Activated naive CD4-positive, alpha-beta T cell treated with anti-CD3 and anti-CD28 coated beads for 36 hours (primary cell): Measurements from ENCODE around the gene SPACA1. TPM values are rescaled to one million over a fixed set of nuclear protein-coding genes. Genes with fewer than 3 reads are reported as not detected.

ENCODE experiments used
- CTCF ChIA-PET: fragments of 350-600 bp; sonication (Branson Sonifier 250); formaldehyde crosslinking; loops from one replicate; lab custom pipeline; 2021; ENCODE audit warnings: antibody characterized with exemption; lab: Charles Lee
- DNase-seq: peaks from one replicate; pipeline ENCODE4 v3.0.0-alpha.2; 2020
- H3K27ac Mint-ChIP-seq: one replicate; pipeline ENCODE4 v1.8.0; 2021; ENCODE audit warnings: mild to moderate bottlenecking, mixed read lengths
- H3K27me3 Mint-ChIP-seq: one replicate; pipeline ENCODE4 v1.8.0; 2021; ENCODE audit warnings: low read depth, mixed read lengths
- H3K36me3 Mint-ChIP-seq: one replicate; pipeline ENCODE4 v1.8.0; 2021; ENCODE audit warnings: low read depth, mixed read lengths
- H3K4me1 Mint-ChIP-seq: one replicate; pipeline ENCODE4 v1.8.0; 2021; ENCODE audit warnings: low read depth, mixed read lengths
- H3K4me3 Mint-ChIP-seq: one replicate; pipeline ENCODE4 v1.8.0; 2021; ENCODE audit warnings: mild to moderate bottlenecking, moderate library complexity, mixed read lengths
- H3K9me3 Mint-ChIP-seq: one replicate; pipeline ENCODE4 v1.8.0; 2021; ENCODE audit warnings: mixed read lengths
- intact Hi-C: fragments of 100-400 bp; cut with micrococcal nuclease; formaldehyde crosslinking; loops from one replicate; pipeline ENCODE4 v1.15.1; 2023
- total RNA-seq, 2 experiments: library from RNA; stranded (reverse); gene quantifications; one replicate each; pipeline ENCODE4 v1.2.3, GENCODE V29; 2021

Gene SPACA1
- total RNA-seq, 2 experiments from 2014 or later, result not detected

GRCh38 chr6:88045521-88046136, 2.0 kb upstream of the SPACA1 start:
- no peak overlapping the region for H3K27ac Mint-ChIP-seq
- peaks cover 22% of the 10 kb centered on the region for H3K27me3 Mint-ChIP-seq
- DNase-seq, result no peak
- intact Hi-C loops, result no loop called here
- no peaks in the 10 kb centered on the region for H3K9me3 Mint-ChIP-seq
- H3K4me3 Mint-ChIP-seq, result no peak overlapping the region
- CTCF ChIA-PET, result interaction anchor here (0.7 kb wide), 1 partner anchor 1384 kb away, joined by 3 read pairs; no protein-coding TSS in a partner anchor
- no peaks in the 10 kb centered on the region for H3K36me3 Mint-ChIP-seq
- no peaks in the 10 kb centered on the region for H3K4me1 Mint-ChIP-seq

DNA sequence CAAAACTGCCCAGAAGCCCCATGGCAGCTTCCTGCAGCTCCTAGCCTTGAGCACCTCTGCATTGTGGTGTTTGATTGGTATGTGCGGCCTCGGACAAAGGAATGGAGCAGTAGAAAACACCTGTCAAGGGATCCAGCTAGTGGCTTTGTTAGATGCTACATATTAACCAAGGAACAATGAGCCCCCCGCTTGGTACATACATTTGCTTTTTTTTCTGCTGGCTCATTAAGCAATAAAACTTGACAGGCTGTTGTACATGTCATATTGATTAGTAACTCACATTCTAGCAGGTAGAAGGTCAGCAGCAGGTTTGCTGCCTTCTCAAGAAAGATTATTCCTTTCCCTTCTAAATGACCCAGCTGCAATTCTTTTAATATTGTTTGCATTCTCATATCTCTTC, 937 bp downstream of the SPACA1 start:
- no peak overlapping the region for H3K27ac Mint-ChIP-seq
- H3K9me3 Mint-ChIP-seq, result no peaks in the 10 kb centered on the region
- H3K36me3 Mint-ChIP-seq, result no peaks in the 10 kb centered on the region
- CTCF ChIA-PET, result no interaction called here
- H3K27me3 Mint-ChIP-seq, result peaks cover 25% of the 10 kb centered on the region
- H3K4me1 Mint-ChIP-seq, result no peaks in the 10 kb centered on the region
- DNase-seq, result no peak
- H3K4me3 Mint-ChIP-seq, result no peak overlapping the region
- intact Hi-C loops, result no loop called here

GRCh38 chr6:88050140-88050818, 2.6 kb downstream of the SPACA1 start:
- Mint-ChIP-seq H3K36me3 (no peaks in the 10 kb centered on the region), H3K27ac (no peak overlapping the region), H3K4me3 (no peak overlapping the region), H3K27me3 (peaks cover 25% of the 10 kb centered on the region), H3K9me3 (no peaks in the 10 kb centered on the region), H3K4me1 (no peaks in the 10 kb centered on the region)
- DNase-seq, result no peak
- intact Hi-C loops, result no loop called here
- CTCF ChIA-PET, result no interaction called here

- Mint-ChIP-seq H3K4me3 (no peak overlapping the region), H3K27ac (no peak overlapping the region), H3K4me1 (no peaks in the 10 kb centered on the region), H3K27me3 (peaks cover 12% of the 10 kb centered on the region), H3K9me3 (no peaks in the 10 kb centered on the region), H3K36me3 (no peaks in the 10 kb centered on the region)
- DNase-seq, result no peak
- CTCF ChIA-PET, result no interaction called here
- intact Hi-C loops, result no loop called here
Observed at GRCh38 chr6:88059191-88059590, 11.6 kb downstream of the SPACA1 start.

DNA sequence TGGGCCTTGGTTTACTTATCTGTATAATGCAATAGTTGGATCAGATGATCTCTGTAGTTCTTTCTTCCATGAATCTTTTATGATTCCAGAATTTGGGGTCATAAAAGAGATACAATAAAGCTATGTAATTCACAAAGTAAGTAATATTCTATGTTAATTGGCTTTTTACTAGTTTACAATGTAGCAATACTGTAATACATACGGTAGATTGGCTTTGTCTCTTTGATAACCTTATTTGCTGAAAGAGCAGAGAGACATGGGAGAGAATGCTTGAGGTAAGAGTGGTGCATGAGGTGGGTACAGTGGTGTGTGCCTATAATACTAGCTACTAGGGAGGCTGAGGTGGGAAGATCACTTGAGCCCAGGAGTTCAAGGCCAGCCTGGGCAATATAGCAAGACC, 14.7 kb downstream of the SPACA1 start:
- H3K9me3 Mint-ChIP-seq, result no peaks in the 10 kb centered on the region
- no peak overlapping the region for H3K4me3 Mint-ChIP-seq
- H3K27me3 Mint-ChIP-seq, result peaks cover 10% of the 10 kb centered on the region
- intact Hi-C loops, result no loop called here
- no peak for DNase-seq
- no peaks in the 10 kb centered on the region for H3K4me1 Mint-ChIP-seq
- no peak overlapping the region for H3K27ac Mint-ChIP-seq
- no peaks in the 10 kb centered on the region for H3K36me3 Mint-ChIP-seq
- CTCF ChIA-PET, result no interaction called here

GRCh38 chr6:88072462-88072861, 24.8 kb downstream of the SPACA1 start:
- no peak for DNase-seq
- Mint-ChIP-seq H3K4me3 (no peak overlapping the region), H3K27me3 (peaks cover 16% of the 10 kb centered on the region), H3K9me3 (no peaks in the 10 kb centered on the region), H3K36me3 (no peaks in the 10 kb centered on the region), H3K27ac (no peak overlapping the region), H3K4me1 (no peaks in the 10 kb centered on the region)
- CTCF ChIA-PET, result interaction anchor here (0.5 kb wide), 1 partner anchor 369 kb away, joined by 3 read pairs; no protein-coding TSS in a partner anchor
- intact Hi-C loops, result no loop called here

DNA sequence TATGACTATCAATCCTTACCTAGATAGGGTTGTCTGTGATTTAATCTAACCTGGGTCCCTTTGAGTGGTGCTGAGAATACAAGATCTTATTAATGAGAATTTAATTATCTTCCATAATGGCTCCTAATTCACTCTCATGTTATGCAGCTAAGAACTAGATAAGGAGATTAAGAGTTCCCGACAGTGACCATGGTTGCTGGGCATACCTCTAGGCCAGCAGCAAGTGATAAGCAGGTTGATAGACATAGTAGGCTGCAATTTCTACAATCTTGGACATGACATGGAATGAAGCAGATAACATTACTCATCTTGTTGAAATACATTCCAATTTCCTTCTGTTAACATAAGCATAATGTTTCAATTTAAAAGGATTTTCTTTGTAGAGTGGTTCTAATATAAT, 27.1 kb downstream of the SPACA1 start:
- Mint-ChIP-seq H3K27ac (no peak overlapping the region), H3K9me3 (no peaks in the 10 kb centered on the region), H3K36me3 (no peaks in the 10 kb centered on the region), H3K27me3 (peaks cover 5% of the 10 kb centered on the region), H3K4me3 (no peak overlapping the region), H3K4me1 (no peaks in the 10 kb centered on the region)
- CTCF ChIA-PET, result no interaction called here
- no peak for DNase-seq
- intact Hi-C loops, result no loop called here

DNA sequence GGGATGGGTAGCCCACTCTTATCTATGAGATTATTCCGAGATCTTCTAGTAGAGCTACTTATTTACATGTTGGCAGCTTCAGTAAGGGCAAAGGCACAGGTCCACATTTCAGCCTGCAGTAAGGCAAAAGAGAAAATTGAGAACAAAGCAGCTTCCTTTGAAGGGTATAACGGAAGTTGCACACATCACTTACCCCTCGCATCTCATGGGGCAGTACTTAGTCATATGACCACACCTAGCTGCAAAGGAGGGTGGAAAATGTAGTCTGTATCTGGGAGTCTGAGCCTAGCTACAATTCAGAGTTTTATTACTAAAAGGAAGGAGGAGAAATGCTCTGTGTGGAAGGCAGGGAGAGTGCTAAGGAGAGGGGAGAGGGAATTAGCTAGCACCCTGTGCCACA, 29.7 kb downstream of the SPACA1 start:
- Mint-ChIP-seq H3K36me3 (no peaks in the 10 kb centered on the region), H3K27ac (no peak overlapping the region), H3K4me3 (no peak overlapping the region), H3K9me3 (no peaks in the 10 kb centered on the region), H3K27me3 (peaks cover 8% of the 10 kb centered on the region), H3K4me1 (no peaks in the 10 kb centered on the region)
- CTCF ChIA-PET, result no interaction called here
- no peak for DNase-seq
- intact Hi-C loops, result no loop called here

DNA sequence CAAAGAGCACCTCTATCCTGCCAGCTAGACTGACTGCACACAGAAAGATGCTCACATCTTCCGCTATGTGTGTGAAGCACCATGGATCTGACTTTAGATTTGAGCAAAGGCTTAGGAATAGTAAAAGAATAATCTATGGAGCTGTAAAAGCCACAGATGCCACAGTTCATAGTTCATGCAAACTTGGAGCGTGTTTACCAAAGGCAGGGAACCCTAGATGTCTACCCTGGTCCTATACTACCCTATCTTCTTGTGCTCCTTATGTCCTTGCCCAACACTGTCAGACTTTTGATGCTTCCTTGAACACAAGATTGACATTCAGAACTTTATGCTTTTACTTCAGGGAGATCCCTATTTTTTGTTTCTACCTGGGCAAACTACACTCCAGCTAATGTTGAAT, 39.2 kb downstream of the SPACA1 start:
- peaks cover 18% of the 10 kb centered on the region for H3K27me3 Mint-ChIP-seq
- no peak for DNase-seq
- CTCF ChIA-PET, result no interaction called here
- no peak overlapping the region for H3K4me3 Mint-ChIP-seq
- no peaks in the 10 kb centered on the region for H3K9me3 Mint-ChIP-seq
- H3K36me3 Mint-ChIP-seq, result no peaks in the 10 kb centered on the region
- intact Hi-C loops, result no loop called here
- no peak overlapping the region for H3K27ac Mint-ChIP-seq
- H3K4me1 Mint-ChIP-seq, result no peaks in the 10 kb centered on the region

DNA sequence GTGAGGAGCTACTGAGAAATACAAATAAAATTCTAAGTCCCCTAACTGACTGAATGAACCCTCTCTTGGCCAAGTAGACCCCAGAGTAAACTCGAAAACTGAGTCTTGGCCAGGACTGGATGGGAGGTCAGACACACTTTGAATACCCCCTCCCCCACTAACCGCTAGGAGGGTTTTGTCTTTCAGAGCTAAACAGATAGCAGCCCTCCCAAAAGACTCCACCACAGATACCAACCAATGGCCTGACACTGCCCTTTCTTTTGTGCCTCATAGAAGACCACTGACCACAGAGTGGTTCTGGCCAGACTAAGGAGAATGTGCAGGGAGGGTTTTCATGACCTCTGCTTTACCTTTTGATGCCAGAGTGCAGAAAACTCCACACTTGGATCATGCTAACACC, 42.1 kb downstream of the SPACA1 start:
- Mint-ChIP-seq H3K27me3 (peaks cover 18% of the 10 kb centered on the region), H3K36me3 (no peaks in the 10 kb centered on the region), H3K4me1 (no peaks in the 10 kb centered on the region), H3K27ac (no peak overlapping the region), H3K9me3 (no peaks in the 10 kb centered on the region), H3K4me3 (no peak overlapping the region)
- intact Hi-C loops, result no loop called here
- no peak for DNase-seq
- CTCF ChIA-PET, result no interaction called here

DNA sequence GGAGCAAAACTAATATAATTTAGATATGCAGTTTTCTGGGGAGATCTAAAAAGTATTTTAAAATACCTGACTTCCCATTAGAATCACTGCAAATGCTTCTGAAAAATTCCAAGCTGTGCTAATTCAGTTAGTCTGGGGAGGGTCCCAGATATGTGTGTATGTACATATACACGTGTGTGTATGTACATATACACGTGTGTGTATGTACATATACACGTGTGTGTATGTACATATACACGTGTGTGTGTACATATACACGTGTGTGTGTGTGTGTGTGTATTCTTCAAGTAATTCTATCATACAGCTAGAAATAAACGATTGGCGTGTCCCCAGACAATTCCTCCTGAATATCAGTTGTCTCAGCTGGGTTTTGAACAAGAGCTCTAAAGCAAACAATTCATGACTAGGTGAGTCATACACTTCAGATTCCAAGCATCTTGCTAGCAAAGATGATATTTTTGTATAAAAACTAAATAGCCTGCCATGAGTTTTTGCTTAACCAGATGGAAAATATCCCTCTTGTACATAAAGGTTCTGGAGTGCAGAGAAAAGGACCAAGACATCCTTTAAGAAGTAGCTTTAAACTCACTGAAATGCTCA, 58.2 kb downstream of the SPACA1 start:
- no peak for DNase-seq
- peaks cover 8% of the 10 kb centered on the region for H3K27me3 Mint-ChIP-seq
- no peaks in the 10 kb centered on the region for H3K36me3 Mint-ChIP-seq
- no peak overlapping the region for H3K27ac Mint-ChIP-seq
- no peak overlapping the region for H3K4me3 Mint-ChIP-seq
- H3K4me1 Mint-ChIP-seq, result no peaks in the 10 kb centered on the region
- intact Hi-C loops, result no loop called here
- CTCF ChIA-PET, result no interaction called here
- no peaks in the 10 kb centered on the region for H3K9me3 Mint-ChIP-seq

GRCh38 chr6:88107241-88107640, 59.6 kb downstream of the SPACA1 start:
- Mint-ChIP-seq H3K36me3 (no peaks in the 10 kb centered on the region), H3K4me3 (no peak overlapping the region), H3K27ac (no peak overlapping the region), H3K27me3 (peaks cover 10% of the 10 kb centered on the region), H3K4me1 (no peaks in the 10 kb centered on the region), H3K9me3 (no peaks in the 10 kb centered on the region)
- DNase-seq, result no peak
- intact Hi-C loops, result no loop called here
- CTCF ChIA-PET, result interaction anchor here (0.6 kb wide), 1 partner anchor 1062 kb away, joined by 3 read pairs; no protein-coding TSS in a partner anchor

DNA sequence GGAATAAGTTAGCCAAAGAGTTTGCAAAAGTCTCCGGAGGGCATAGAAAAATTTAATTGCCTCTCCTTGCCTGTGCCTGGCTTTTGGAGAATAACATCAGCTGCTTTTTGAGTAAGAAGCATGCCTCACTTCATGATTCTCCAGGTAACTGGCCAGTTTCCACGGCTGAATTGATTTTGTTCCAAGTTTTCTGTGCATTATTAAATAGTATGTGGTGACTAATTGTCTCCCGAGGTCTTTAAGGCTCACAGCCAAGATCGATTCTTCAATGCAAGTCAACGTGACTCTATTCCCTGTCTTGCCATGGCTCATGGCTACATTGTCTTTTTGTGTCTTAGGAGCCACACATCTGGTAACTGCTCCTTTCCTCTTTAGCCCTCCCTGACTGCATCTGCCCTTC, 64.3 kb downstream of the SPACA1 start:
- no peak overlapping the region for H3K27ac Mint-ChIP-seq
- no peaks in the 10 kb centered on the region for H3K4me1 Mint-ChIP-seq
- CTCF ChIA-PET, result no interaction called here
- no peak for DNase-seq
- no peak overlapping the region for H3K4me3 Mint-ChIP-seq
- intact Hi-C loops, result no loop called here
- no peaks in the 10 kb centered on the region for H3K36me3 Mint-ChIP-seq
- H3K9me3 Mint-ChIP-seq, result no peaks in the 10 kb centered on the region
- H3K27me3 Mint-ChIP-seq, result peaks cover 8% of the 10 kb centered on the region
